Measurements from ENCODE around the gene DMD. TPM values are rescaled to one million over a fixed set of nuclear protein-coding genes. Genes with fewer than 3 reads are reported as not detected.

The DMD gene
- total and polyA plus RNA-seq, 8 donors, result 6.8 to 117 (median 44.2) TPM

DNA sequence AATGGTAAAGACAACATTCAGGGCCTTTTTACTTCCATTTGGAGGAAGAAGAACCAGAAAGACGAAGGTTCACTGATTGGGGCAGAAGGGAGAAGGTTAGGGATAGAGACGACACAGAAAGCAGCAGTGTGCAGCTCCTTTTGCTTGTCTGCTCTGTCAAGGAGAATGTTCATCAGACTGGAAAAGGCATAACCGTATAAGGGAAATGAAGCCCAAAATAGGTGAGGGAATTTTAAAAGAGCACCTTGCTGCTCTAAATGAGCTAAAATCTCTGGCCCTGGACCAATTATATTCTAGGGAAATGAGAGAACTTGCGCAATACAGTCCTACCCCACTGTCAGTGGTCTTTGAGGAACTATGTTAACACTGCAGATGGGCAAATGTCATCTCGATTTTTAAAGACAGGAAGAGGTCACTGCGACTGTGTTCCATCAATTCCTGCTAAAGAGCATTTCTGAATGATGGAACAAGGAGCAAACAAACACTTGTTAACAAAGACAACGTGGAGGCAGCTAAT lies 1229.7 kb downstream of the DMD start:
- DNase-seq, result no peak
- TF ChIP-seq CTCF (IDR thresholded peaks at IDR 0.05), result no peak
- TF ChIP-seq POLR2A (IDR thresholded peaks at IDR 0.05), result no peak
- no peak for TF ChIP-seq EP300 (IDR thresholded peaks at IDR 0.05)
- no peak for TF ChIP-seq POLR2AphosphoS5 (IDR thresholded peaks at IDR 0.05)
- H3K27me3 ChIP-seq, result no peaks in the 10 kb centered on the region
- no peaks in the 10 kb centered on the region for H3K9me3 ChIP-seq
- no peaks in the 10 kb centered on the region for H3K4me1 ChIP-seq
- intact Hi-C loops (cut with DNase I; ENCODE audit: low total_unique reads), result no loop called here
- 51 to 79% (median 71%) methylated on average over 7 of the region's 7 CpGs for WGBS, 5 donors
- H3K27ac ChIP-seq, result no peak overlapping the region
- no peaks in the 10 kb centered on the region for H3K36me3 ChIP-seq
- no peak overlapping the region for H3K4me3 ChIP-seq

DNA sequence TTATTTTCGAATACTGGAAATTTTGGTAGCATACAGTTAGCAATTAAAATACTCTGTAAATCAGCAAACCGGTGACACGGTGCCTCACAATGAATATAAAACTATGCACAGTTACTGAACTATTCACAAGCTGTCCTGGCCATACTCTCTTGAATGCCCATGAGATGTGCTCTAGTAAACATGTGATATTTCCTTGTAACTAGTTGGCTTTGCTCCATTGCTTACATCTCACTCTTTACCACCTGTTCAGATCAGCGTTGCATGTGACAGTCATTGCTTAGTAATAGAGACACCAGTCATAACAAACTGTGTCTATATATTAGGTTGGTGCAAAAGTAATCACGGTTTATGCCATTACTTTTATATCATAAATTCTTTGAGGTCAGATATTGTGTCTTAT lies 1241.6 kb downstream of the DMD start:
- WGBS, 5 donors, result 76 to 92% (median 84%) methylated on average over 5 of the region's 5 CpGs

DNA sequence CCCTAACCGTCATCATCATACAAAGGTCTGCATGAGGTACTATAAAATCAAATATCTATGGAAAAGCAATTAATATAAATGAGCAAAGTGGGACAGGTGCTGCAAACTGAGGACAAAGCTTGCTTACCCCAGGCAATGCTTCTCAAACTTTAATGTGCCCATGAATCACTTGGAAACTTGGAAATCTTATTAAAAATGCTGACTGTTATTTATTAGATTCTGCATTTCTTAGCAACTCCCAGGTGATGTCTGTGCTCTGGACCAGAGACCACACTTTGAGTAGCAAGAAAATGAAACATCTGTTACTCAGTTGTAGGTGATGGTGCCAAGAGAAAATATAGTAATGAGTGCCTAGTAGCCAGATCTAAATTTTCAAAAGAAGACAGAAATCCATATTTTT lies 1249.1 kb downstream of the DMD start:
- no peaks in the 10 kb centered on the region for H3K4me1 ChIP-seq
- TF ChIP-seq CTCF (IDR thresholded peaks at IDR 0.05) (no peak), POLR2A (IDR thresholded peaks at IDR 0.05) (no peak), EP300 (IDR thresholded peaks at IDR 0.05) (no peak), POLR2AphosphoS5 (IDR thresholded peaks at IDR 0.05) (no peak)
- 77 to 100% (median 90%) methylated on average over 1 of the region's 1 CpG for WGBS, 5 donors
- intact Hi-C loops (cut with DNase I; ENCODE audit: low total_unique reads), result no loop called here
- H3K9me3 ChIP-seq, result no peaks in the 10 kb centered on the region
- H3K4me3 ChIP-seq, result no peak overlapping the region
- no peaks in the 10 kb centered on the region for H3K36me3 ChIP-seq
- DNase-seq, result no peak
- no peak overlapping the region for H3K27ac ChIP-seq
- H3K27me3 ChIP-seq, result no peaks in the 10 kb centered on the region

More for the DNA sequence above, 1241.6 kb downstream of the DMD start:
- H3K4me3 ChIP-seq, result no peak overlapping the region
- intact Hi-C loops (cut with DNase I; ENCODE audit: low total_unique reads), result no loop called here
- H3K27ac ChIP-seq, result no peak overlapping the region
- H3K4me1 ChIP-seq, result no peaks in the 10 kb centered on the region
- no peaks in the 10 kb centered on the region for H3K9me3 ChIP-seq
- no peak for TF ChIP-seq POLR2A (IDR thresholded peaks at IDR 0.05)
- no peak for TF ChIP-seq POLR2AphosphoS5 (IDR thresholded peaks at IDR 0.05)
- TF ChIP-seq EP300 (IDR thresholded peaks at IDR 0.05), result no peak
- no peak for TF ChIP-seq CTCF (IDR thresholded peaks at IDR 0.05)
- H3K27me3 ChIP-seq, result no peaks in the 10 kb centered on the region
- no peaks in the 10 kb centered on the region for H3K36me3 ChIP-seq
- DNase-seq, result no peak

GRCh38 chrX:31934842-31935370 lies 1276.4 kb downstream of the DMD start:
- H3K27ac ChIP-seq, result no peak overlapping the region

More at GRCh38 chrX:31934842-31935370, 1276.4 kb downstream of the DMD start:
- H3K27me3 ChIP-seq, result no peaks in the 10 kb centered on the region
- no peak overlapping the region for H3K4me3 ChIP-seq
- intact Hi-C loops (cut with DNase I; ENCODE audit: low total_unique reads), result no loop called here
- TF ChIP-seq CTCF (IDR thresholded peaks at IDR 0.05), result no peak
- no peak for TF ChIP-seq POLR2AphosphoS5 (IDR thresholded peaks at IDR 0.05)
- no peak for TF ChIP-seq EP300 (IDR thresholded peaks at IDR 0.05)
- no peak for TF ChIP-seq POLR2A (IDR thresholded peaks at IDR 0.05)
- no peaks in the 10 kb centered on the region for H3K9me3 ChIP-seq
- H3K36me3 ChIP-seq, result no peaks in the 10 kb centered on the region
- 61 to 74% (median 70%) methylated on average over 5 of the region's 5 CpGs for WGBS, 5 donors
- no peak for DNase-seq
- peaks cover 0 to 4% (median 0%) of the 10 kb centered on the region in 4 donors for H3K4me1 ChIP-seq
